NB4 (cell line): Measurements from ENCODE around the gene MAMLD1.

Experiments used
- DNase-seq: peaks from one replicate; pipeline ENCODE4 v3.0.0; 2010; ENCODE audit warnings: low read depth
- H3K4me3 ChIP-seq: one replicate; pipeline ENCODE4 v1.5.1; 2011; ENCODE audit warnings: mild to moderate bottlenecking, low read depth, low read length, moderate library complexity
- CTCF ChIP-seq: IDR thresholded peaks from one replicate; pipeline ENCODE4 v1.5.1; 2012; ENCODE audit warnings: low read depth, low read length
- MAX ChIP-seq: IDR thresholded peaks from 2 replicates; pipeline ENCODE4 v1.6.1; 2011; ENCODE audit warnings: low read depth, low read length
- MYC ChIP-seq: IDR thresholded peaks from 2 replicates; pipeline ENCODE4 v1.6.1; 2011; ENCODE audit warnings: low read depth, low read length
- POLR2A ChIP-seq: IDR thresholded peaks from 2 replicates; pipeline ENCODE4 v1.6.1; 2011; ENCODE audit warnings: mild to moderate bottlenecking; ENCODE audit not compliant: insufficient read length; ENCODE audit errors: extremely low read depth

The MAMLD1 gene

GRCh38 chrX:150464001-150464400 lies 100.9 kb downstream of the MAMLD1 start:
- TF ChIP-seq MAX (no peak), CTCF (no peak), MYC (no peak), POLR2A (no peak)
- DNase-seq: no peak
- H3K4me3 ChIP-seq: no peak overlapping the region

- H3K4me3 ChIP-seq: no peak overlapping the region
- no peak for DNase-seq
- TF ChIP-seq CTCF: no peak
- TF ChIP-seq MYC: no peak
Measured at GRCh38 chrX:150465326-150465725, 102.2 kb downstream of the MAMLD1 start.

GRCh38 chrX:150465881-150466775 lies 103.0 kb downstream of the MAMLD1 start:
- DNase-seq: no peak
- no peak for TF ChIP-seq MYC
- TF ChIP-seq POLR2A: no peak
- no peak for TF ChIP-seq MAX
- TF ChIP-seq CTCF: no peak
- no peak overlapping the region for H3K4me3 ChIP-seq

- no peak for DNase-seq
- TF ChIP-seq POLR2A (no peak), MAX (no peak), MYC (no peak), CTCF (no peak)
- H3K4me3 ChIP-seq: no peak overlapping the region
Measured at GRCh38 chrX:150472306-150472705, 109.2 kb downstream of the MAMLD1 start.

- no peak for DNase-seq
- TF ChIP-seq POLR2A: no peak
- H3K4me3 ChIP-seq: no peak overlapping the region
Measured at GRCh38 chrX:150473371-150473770, 110.3 kb downstream of the MAMLD1 start.

- TF ChIP-seq CTCF (no peak), POLR2A (no peak), MYC (no peak), MAX (no peak)
- peak; percentile 16 for DNase-seq
- no peak overlapping the region for H3K4me3 ChIP-seq
Measured at GRCh38 chrX:150475461-150475860, 112.3 kb downstream of the MAMLD1 start.
